Measurements from ENCODE around the gene LYPD3. TPM values are rescaled to one million over a fixed set of nuclear protein-coding genes. Genes with fewer than 3 reads are reported as not detected.

LYPD3 gene
- total and polyA plus RNA-seq, 2 experiments from 2014 or later, result 3.3 to 4.6 TPM

DNA sequence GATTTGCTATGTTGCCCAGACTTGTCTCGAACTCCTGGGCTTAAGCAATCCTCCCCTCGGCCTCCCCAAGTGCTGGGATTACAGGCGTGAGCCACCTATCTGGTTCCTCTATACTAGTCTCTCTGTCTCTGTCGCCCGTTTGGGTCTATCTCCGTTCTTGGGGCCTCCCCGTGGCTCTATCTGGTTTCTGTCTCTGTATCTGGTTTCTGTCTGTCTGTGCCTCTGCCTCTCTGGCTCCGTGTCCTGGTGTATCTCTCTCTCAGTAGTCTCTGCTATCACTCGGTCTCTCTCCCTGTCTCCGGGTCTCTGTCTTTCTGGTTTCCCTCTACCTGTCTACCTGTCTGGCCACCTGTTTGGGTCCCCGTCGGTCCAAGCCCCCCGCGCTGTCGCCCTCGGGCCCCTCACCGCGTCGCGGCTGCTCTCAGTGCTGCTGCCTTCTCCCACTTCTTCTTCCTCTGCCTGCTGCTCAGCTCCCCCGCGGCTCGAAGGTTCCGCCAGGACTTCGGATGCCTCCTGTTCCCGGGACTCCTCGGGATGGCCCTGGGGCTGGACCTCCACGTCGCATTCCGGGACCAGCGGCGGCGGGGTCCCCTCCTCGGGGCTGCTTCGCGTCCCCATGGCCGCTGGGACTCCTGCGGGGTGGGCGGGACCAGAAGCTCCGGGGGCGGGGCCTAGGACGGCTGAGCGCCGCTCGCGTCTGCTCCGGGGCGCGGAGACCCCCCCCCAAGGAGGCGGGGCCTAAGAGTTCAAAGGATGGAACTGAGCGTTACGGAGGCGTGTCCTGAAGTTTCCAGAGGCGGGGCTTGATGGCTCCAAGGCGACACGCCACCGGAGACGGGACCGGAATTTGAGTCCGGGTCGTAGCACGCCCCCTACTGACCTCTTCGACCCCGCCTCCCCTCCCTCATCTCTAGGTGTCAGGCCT is 38.4 kb upstream of the LYPD3 start:
- H3K4me2 ChIP-seq, result peak overlapping the region; percentile 99
- H3K4me1 Mint-ChIP-seq, result peaks cover 22% of the 10 kb centered on the region

DNA sequence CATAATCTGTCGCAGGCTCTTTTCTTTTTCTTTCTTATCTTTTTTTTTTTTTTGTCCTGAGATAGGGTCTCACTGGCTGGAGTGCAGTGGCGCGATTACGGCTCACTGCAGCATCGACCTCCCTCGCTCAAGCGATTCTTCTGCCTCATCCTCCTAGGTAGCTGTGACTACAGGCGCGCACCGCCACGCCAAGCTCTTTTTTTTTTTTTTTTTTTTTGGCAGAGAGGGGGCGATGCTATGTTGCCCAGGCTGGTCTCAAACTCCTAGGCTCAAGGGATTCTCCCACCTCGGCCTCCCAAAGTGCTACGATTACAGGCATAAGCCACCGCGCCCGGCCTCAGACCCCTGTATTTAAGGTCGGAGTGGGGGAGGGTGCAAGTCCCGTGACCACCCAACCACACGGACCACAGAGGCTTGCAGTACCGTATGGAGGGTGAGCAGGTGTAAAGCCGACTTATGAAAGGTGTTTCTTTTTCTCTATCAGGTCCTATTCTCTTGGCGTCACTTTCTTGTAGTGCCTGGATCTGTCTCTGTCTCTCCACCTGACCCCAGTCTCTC is 37.1 kb upstream of the LYPD3 start:
- Mint-ChIP-seq H3K9me3 (peaks cover 4% of the 10 kb centered on the region; the same call in 1 of the 3 replicates), H3K36me3 (ENCODE audit: low read depth) (no peaks in the 10 kb centered on the region; the same call in 2 of the 3 replicates), H3K27me3 (ENCODE audit: insufficient read depth, low read depth, poor library complexity) (peaks cover 33% of the 10 kb centered on the region), H3K27ac (no peak overlapping the region), H3K4me1 (peaks cover 22% of the 10 kb centered on the region), H3K4me3 (peak overlapping the region; percentile 95)
- ATAC-seq (no peak), DNase-seq (ENCODE audit: low spot score) (no peak)
- H2AFZ ChIP-seq, result no peak overlapping the region
- H3K79me2 ChIP-seq (replicated peaks; ENCODE audit: insufficient read depth), result no peaks in the 10 kb centered on the region
- peak overlapping the region; percentile 97 for H3K4me3 ChIP-seq
- H3K27me3 ChIP-seq (ENCODE audit: insufficient read depth), result peaks cover 23% of the 10 kb centered on the region
- no peaks in the 10 kb centered on the region for H4K20me1 ChIP-seq (replicated peaks; ENCODE audit: insufficient read depth)
- H3K27ac ChIP-seq (ENCODE audit: low read depth), result no peak overlapping the region
- peak overlapping the region; percentile 99 for H3K4me2 ChIP-seq
- TF ChIP-seq, protein P1, sequence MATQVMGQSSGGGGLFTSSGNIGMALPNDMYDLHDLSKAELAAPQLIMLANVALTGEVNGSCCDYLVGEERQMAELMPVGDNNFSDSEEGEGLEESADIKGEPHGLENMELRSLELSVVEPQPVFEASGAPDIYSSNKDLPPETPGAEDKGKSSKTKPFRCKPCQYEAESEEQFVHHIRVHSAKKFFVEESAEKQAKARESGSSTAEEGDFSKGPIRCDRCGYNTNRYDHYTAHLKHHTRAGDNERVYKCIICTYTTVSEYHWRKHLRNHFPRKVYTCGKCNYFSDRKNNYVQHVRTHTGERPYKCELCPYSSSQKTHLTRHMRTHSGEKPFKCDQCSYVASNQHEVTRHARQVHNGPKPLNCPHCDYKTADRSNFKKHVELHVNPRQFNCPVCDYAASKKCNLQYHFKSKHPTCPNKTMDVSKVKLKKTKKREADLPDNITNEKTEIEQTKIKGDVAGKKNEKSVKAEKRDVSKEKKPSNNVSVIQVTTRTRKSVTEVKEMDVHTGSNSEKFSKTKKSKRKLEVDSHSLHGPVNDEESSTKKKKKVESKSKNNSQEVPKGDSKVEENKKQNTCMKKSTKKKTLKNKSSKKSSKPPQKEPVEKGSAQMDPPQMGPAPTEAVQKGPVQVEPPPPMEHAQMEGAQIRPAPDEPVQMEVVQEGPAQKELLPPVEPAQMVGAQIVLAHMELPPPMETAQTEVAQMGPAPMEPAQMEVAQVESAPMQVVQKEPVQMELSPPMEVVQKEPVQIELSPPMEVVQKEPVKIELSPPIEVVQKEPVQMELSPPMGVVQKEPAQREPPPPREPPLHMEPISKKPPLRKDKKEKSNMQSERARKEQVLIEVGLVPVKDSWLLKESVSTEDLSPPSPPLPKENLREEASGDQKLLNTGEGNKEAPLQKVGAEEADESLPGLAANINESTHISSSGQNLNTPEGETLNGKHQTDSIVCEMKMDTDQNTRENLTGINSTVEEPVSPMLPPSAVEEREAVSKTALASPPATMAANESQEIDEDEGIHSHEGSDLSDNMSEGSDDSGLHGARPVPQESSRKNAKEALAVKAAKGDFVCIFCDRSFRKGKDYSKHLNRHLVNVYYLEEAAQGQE (IDR thresholded peaks at IDR 0.05; ENCODE audit: unreplicated experiment), result no peak
- TF ChIP-seq, protein P2, sequence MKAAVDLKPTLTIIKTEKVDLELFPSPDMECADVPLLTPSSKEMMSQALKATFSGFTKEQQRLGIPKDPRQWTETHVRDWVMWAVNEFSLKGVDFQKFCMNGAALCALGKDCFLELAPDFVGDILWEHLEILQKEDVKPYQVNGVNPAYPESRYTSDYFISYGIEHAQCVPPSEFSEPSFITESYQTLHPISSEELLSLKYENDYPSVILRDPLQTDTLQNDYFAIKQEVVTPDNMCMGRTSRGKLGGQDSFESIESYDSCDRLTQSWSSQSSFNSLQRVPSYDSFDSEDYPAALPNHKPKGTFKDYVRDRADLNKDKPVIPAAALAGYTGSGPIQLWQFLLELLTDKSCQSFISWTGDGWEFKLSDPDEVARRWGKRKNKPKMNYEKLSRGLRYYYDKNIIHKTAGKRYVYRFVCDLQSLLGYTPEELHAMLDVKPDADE (IDR thresholded peaks at IDR 0.05), result no peak
- no peak for TF ChIP-seq NANOG (IDR thresholded peaks at IDR 0.05; ENCODE audit: borderline replicate concordance)
- TF ChIP-seq, protein P3, sequence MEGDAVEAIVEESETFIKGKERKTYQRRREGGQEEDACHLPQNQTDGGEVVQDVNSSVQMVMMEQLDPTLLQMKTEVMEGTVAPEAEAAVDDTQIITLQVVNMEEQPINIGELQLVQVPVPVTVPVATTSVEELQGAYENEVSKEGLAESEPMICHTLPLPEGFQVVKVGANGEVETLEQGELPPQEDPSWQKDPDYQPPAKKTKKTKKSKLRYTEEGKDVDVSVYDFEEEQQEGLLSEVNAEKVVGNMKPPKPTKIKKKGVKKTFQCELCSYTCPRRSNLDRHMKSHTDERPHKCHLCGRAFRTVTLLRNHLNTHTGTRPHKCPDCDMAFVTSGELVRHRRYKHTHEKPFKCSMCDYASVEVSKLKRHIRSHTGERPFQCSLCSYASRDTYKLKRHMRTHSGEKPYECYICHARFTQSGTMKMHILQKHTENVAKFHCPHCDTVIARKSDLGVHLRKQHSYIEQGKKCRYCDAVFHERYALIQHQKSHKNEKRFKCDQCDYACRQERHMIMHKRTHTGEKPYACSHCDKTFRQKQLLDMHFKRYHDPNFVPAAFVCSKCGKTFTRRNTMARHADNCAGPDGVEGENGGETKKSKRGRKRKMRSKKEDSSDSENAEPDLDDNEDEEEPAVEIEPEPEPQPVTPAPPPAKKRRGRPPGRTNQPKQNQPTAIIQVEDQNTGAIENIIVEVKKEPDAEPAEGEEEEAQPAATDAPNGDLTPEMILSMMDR (conservative IDR thresholded peaks at IDR 0.05; ENCODE audit: low read depth in 2 of 2), result 0 out of 4 replicates have a peak, but pooled peaks of 1 of the 2 experiments have one; percentile 8
- 0 out of 2 replicates have a peak, but pooled peaks cover 5% of the 10 kb centered on the region for H3F3A ChIP-seq (replicated peaks; ENCODE audit: low read depth)
- H3K9me2 ChIP-seq (ENCODE audit: insufficient read depth), result no peaks in the 10 kb centered on the region
- H3K4me1 ChIP-seq (ENCODE audit: insufficient read depth), result peaks cover 12% of the 10 kb centered on the region; the same call in 1 of the 2 replicates
- no peaks in the 10 kb centered on the region for H3K36me3 ChIP-seq (ENCODE audit: insufficient read depth)

More for the DNA sequence above, 38.4 kb upstream of the LYPD3 start:
- H2AFZ ChIP-seq, result peak overlapping the region; percentile 100
- H3K4me3 ChIP-seq, result peak overlapping the region; percentile 97
- no peaks in the 10 kb centered on the region for H3K79me2 ChIP-seq (replicated peaks; ENCODE audit: insufficient read depth)
- H4K20me1 ChIP-seq (replicated peaks; ENCODE audit: insufficient read depth), result no peaks in the 10 kb centered on the region
- H3K27ac ChIP-seq (ENCODE audit: low read depth), result no peak overlapping the region
- H3K36me3 Mint-ChIP-seq (ENCODE audit: low read depth), result peaks cover 2% of the 10 kb centered on the region; the same call in 1 of the 3 replicates
- H3K9me3 Mint-ChIP-seq, result peaks cover 4% of the 10 kb centered on the region; the same call in 1 of the 3 replicates
- no peaks in the 10 kb centered on the region for H3K9me2 ChIP-seq (ENCODE audit: insufficient read depth)
- peaks cover 33% of the 10 kb centered on the region for H3K27me3 Mint-ChIP-seq (ENCODE audit: insufficient read depth, low read depth, poor library complexity)
- TF ChIP-seq ZNF331 (CRISPR knock-in tag; IDR thresholded peaks at IDR 0.05; ENCODE audit: low read depth) (no peak), ZNF114 (CRISPR knock-in tag; IDR thresholded peaks at IDR 0.05) (no peak), POLR2AphosphoS5 (IDR thresholded peaks at IDR 0.05; ENCODE audit: low read depth) (peak; percentile 54; the same call in 1 of the 2 replicates), CREB1 (CRISPR knock-in tag; IDR thresholded peaks at IDR 0.05; ENCODE audit: low read depth) (0 out of 2 replicates have a peak, but pooled peaks have one; percentile 37)
- TF ChIP-seq, protein P3 (conservative IDR thresholded peaks at IDR 0.05; ENCODE audit: low read depth in 2 of 2), result peak in 1 of 2 experiments; percentile 64; a peak in 3 of 4 replicates
- no peaks in the 10 kb centered on the region for H3K36me3 ChIP-seq (ENCODE audit: insufficient read depth)
- no peak overlapping the region; the same call in 1 of the 2 replicates for H3K27ac Mint-ChIP-seq
- 0 out of 2 replicates have a peak, but pooled peaks cover 5% of the 10 kb centered on the region for H3F3A ChIP-seq (replicated peaks; ENCODE audit: low read depth)
- H3K4me1 ChIP-seq (ENCODE audit: insufficient read depth), result peaks cover 12% of the 10 kb centered on the region; the same call in 1 of the 2 replicates
- ATAC-seq (peak; percentile 63), DNase-seq (ENCODE audit: low spot score) (peak; percentile 99)
- peak overlapping the region; percentile 95 for H3K4me3 Mint-ChIP-seq
- peaks cover 23% of the 10 kb centered on the region for H3K27me3 ChIP-seq (ENCODE audit: insufficient read depth)
